ENCODE data around the gene EMP2. TPM values are rescaled to one million over a fixed set of nuclear protein-coding genes. Genes with fewer than 3 reads are reported as not detected.

The EMP2 gene
- total and polyA plus RNA-seq, 12 donors, result 5.9 to 34.0 (median 12.9) TPM

- Histone ChIP-seq H3K4me3 (no peak overlapping the region), H3K4me1 (replicated peaks in 1 of 2) (no peaks in the 10 kb centered on the region), H3K36me3 (replicated peaks in 1 of 2) (no peaks in the 10 kb centered on the region), H3K27ac (no peak overlapping the region), H3K9me3 (replicated peaks in 1 of 3) (no peaks in the 10 kb centered on the region), H3K27me3 (no peaks in the 10 kb centered on the region)
- TF ChIP-seq CTCF (IDR thresholded peaks at IDR 0.05), result no peak
- no peak for TF ChIP-seq POLR2A (IDR thresholded peaks at IDR 0.05)
- 43 to 59% (median 54%) methylated on average over 5 to 6 of the region's 6 CpGs for WGBS, 4 donors
- intact Hi-C loops (cut with DNase I), result no loop called here
- DNase-seq, result no peak
These were observed 32.3 kb upstream of the EMP2 start for GRCh38 chr16:10612649-10613179.

GRCh38 chr16:10611825-10612342 is 31.5 kb upstream of the EMP2 start:
- TF ChIP-seq POLR2A (IDR thresholded peaks at IDR 0.05), result no peak
- no peak for TF ChIP-seq CTCF (IDR thresholded peaks at IDR 0.05)
- WGBS, 4 donors, result 67 to 81% (median 76%) methylated on average over 6 of the region's 6 CpGs
- Histone ChIP-seq H3K36me3 (replicated peaks in 1 of 2) (no peaks in the 10 kb centered on the region), H3K27ac (no peak overlapping the region), H3K4me1 (replicated peaks in 1 of 2) (no peaks in the 10 kb centered on the region), H3K9me3 (replicated peaks in 1 of 3) (no peaks in the 10 kb centered on the region), H3K27me3 (no peaks in the 10 kb centered on the region), H3K4me3 (no peak overlapping the region)
- no peak for DNase-seq
- intact Hi-C loops (cut with DNase I), result no loop called here

- DNase-seq, result no peak
- no peak overlapping the region for H3K4me3 ChIP-seq
- H3K9me3 ChIP-seq (replicated peaks in 1 of 3), result no peaks in the 10 kb centered on the region
- H3K27ac ChIP-seq, result no peak overlapping the region
- no peaks in the 10 kb centered on the region for H3K4me1 ChIP-seq (replicated peaks in 1 of 2)
- no peaks in the 10 kb centered on the region for H3K27me3 ChIP-seq
- H3K36me3 ChIP-seq (replicated peaks in 1 of 2), result no peaks in the 10 kb centered on the region
- no peak for TF ChIP-seq CTCF (IDR thresholded peaks at IDR 0.05)
- no peak for TF ChIP-seq POLR2A (IDR thresholded peaks at IDR 0.05)
- intact Hi-C loops (cut with DNase I), result no loop called here
- 74 to 83% (median 80%) methylated on average over 13 of the region's 13 CpGs for WGBS, 4 donors
These were observed 30.2 kb upstream of the EMP2 start for GRCh38 chr16:10610499-10611184.

GRCh38 chr16:10609402-10609774 is 29.0 kb upstream of the EMP2 start:
- intact Hi-C loops (cut with DNase I), result no loop called here
- no peak for TF ChIP-seq CTCF (IDR thresholded peaks at IDR 0.05)
- TF ChIP-seq POLR2A (IDR thresholded peaks at IDR 0.05), result no peak
- Histone ChIP-seq H3K9me3 (replicated peaks in 1 of 3) (no peaks in the 10 kb centered on the region), H3K4me1 (replicated peaks in 1 of 2) (no peaks in the 10 kb centered on the region), H3K27ac (no peak overlapping the region), H3K36me3 (replicated peaks in 1 of 2) (no peaks in the 10 kb centered on the region), H3K27me3 (no peaks in the 10 kb centered on the region), H3K4me3 (no peak overlapping the region)
- 73 to 79% (median 76%) methylated on average over 6 to 7 of the region's 7 CpGs for WGBS, 4 donors
- no peak for DNase-seq

All from adrenal gland (tissue), 12 donors.